HG03060 (cell line): ENCODE results near the gene GOLGA6L7.
"Not testable (repeated sequence)": the region's sequence is repeated elsewhere in the genome, so short reads cannot be mapped to it uniquely, and the experiment has no call there.

Experiments
- ATAC-seq: cut with Tn5 transposase; IDR thresholded peaks from one replicate; pipeline ENCODE4 v1.9.1; 2021; ENCODE audit warnings: low read depth, moderate number of reproducible peaks; ENCODE audit not compliant: unreplicated experiment

GOLGA6L7 gene

DNA sequence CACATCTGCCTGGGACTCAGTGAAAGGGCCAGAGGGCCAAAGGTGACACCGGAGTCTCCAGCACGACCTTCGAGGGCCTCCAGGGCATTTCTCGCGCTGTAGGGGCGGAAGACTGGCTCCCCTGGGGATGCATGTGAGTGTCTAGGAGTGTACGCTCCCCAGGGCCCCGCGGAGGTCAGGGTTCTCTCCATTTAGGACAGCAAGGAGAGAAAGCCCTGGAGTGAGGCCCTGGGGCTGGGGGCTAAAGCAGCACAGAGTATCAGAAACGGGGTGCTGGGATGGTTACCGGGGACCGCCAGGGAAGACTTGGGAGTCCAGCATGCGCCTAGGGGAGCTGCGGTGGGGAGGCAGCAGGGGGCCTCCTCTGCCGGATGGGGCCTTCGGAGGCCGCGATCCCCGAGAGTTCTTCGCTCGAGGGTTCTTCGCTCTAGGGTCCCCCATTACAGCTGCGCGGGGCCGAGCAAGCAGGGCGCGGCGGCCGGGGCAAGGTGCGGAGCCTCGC lies 36.7 kb upstream of the GOLGA6L7 start:
- ATAC-seq = no peak

DNA sequence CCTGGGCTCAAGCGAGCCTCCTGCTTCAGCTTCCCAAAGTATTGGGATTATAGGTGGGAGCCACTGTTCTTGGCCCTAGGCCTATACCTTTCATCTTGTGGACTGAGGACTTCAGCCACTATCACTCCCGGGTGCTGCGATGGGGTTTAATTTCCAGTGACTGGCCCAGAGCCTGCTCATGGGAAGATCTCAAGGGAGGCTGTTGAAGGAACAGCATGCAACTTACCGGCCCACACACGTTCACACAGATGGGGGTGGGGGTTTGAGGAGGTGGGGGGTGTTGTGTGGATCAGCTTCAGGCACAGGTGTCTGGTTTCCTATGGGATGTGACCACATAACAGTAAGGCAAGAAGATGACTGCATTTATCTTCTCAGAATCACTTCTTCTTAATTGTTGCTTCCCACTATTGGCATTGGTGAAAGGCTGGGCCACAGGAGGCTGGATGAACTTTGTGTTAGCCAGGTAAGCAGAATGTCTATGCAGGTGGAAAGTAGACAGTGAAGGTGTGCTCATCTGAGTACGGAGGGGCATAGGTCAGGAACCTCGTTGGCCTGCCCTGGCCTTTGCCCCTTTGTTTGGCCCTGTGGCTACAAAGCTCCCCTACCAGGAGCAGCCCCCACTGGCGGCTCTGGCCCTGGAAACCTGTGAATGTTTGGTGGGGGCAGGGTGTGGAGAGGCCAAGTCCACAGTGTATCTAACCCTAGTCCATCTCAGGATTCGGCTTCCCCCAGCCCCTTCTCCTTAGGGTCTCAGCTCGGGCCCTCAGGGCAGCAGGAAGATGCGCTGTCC lies 35.9 kb upstream of the GOLGA6L7 start:
- no peak for ATAC-seq

- no peak for ATAC-seq
Observed at GRCh38 chr15:28881600-28881999, 33.2 kb upstream of the GOLGA6L7 start.

- ATAC-seq = no peak
Observed at GRCh38 chr15:28881170-28881569, 32.7 kb upstream of the GOLGA6L7 start.

- no peak for ATAC-seq
Observed at GRCh38 chr15:28880680-28881079, 32.2 kb upstream of the GOLGA6L7 start.

DNA sequence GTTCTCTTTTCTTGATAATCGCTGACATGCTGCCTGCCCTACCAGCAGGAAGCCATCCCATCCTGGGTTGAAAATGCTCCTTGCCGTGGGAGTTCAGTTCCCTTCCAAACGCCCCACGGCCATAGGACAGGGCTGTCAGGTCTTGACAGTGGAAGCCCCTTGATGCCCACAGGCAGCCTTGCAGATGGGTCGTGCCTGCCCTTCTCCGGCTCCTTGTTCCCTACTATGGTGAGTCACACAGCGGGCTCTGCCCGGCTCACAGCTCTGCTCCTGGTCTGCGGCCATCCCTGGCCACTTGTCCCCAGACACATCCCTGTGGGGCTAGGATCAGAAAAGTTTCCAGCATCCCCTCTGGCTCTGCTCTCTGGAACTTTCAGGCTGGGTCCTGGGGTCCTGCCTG lies 31.1 kb upstream of the GOLGA6L7 start:
- ATAC-seq = no peak

DNA sequence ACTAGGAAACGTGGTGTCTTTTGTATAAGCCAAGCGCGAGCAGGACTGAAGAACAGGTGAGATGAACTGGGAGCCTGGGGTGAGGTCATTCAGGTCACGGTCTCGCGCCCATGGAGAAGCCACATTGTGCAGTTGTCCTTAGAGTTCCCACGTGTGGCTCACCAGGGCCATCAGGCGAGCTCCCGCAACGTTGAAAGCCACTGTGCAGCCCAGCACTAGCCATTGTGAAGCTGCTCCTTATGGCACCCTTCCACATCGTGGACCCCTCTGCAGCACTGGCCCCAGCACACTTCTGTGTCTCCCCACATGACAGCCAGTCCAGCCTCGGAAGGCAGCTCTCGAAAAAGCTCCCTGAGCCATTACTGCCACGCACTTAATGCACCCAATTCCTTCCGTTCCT lies 29.8 kb upstream of the GOLGA6L7 start:
- ATAC-seq = no peak

DNA sequence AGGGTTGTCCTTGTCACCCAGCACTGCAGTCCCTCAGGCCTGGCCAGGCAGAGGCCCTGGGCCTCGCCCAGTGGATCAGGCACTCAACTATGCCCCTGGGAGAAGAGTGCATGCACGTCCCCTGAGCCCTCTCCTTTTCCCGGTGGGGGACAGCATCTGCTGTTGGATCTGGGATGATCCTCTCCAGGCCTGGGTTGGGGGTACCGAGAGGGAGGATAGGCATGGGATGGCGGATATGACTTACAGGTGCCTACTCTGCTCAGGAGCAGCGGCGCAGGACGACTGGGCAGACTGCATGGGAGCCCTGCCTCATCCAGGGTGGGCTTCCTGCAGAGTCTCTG lies 28.4 kb upstream of the GOLGA6L7 start:
- ATAC-seq = no peak

GRCh38 chr15:28876131-28876844 lies 27.8 kb upstream of the GOLGA6L7 start:
- no peak for ATAC-seq

- ATAC-seq = no peak
Observed at GRCh38 chr15:28875461-28876000, 27.1 kb upstream of the GOLGA6L7 start.

DNA sequence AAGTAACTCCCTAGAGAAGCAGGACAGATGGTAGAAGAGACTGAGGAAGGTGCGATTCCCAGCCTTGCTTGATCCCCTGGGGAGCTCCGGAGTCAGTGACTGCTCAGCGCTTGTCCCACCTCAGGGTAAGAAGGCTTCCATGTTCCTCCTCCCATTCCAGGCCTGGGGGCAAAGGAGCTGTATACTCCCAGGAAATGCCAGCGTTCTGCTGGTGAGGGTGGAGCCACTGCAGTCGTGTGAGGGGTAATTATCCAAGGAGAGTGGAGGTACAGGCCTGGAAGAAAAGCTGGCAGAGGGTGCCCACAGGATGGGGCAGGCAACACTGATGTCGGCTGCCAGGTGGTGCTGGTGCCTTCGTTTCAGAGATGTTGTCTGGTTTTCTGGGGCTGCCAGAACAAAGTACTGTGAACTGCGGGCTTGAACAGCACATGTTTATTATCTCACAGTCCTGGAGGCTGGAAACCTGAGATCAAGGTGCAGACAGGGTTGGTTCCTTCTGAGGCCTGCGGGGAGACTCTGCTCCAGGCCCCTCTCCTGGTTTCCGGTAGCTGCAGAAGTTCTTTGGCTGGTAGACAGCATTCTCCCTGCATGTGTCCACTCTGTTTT lies 25.2 kb upstream of the GOLGA6L7 start:
- no peak for ATAC-seq

DNA sequence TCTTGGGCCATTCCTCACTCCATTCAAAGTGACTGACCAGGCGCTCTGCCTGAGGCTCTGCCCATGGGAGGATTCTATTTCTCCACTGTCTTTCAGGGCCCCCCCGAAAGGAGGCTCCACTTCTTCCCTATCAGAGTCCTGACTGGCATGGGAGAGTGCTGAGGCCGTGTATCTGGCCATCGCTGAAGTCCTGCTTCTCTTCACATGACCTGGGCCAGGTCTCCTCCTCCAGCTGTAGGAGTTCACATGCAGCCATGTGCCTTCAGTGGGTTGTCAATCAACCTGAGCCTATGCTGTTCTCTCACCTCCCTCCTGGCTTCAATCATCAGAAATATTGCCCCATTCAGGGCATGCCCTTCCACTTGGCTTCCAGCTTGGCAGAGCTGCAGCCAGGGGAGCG lies 24.6 kb upstream of the GOLGA6L7 start:
- ATAC-seq = no peak

- no peak for ATAC-seq
Observed at GRCh38 chr15:28871168-28871567, 22.7 kb upstream of the GOLGA6L7 start.

DNA sequence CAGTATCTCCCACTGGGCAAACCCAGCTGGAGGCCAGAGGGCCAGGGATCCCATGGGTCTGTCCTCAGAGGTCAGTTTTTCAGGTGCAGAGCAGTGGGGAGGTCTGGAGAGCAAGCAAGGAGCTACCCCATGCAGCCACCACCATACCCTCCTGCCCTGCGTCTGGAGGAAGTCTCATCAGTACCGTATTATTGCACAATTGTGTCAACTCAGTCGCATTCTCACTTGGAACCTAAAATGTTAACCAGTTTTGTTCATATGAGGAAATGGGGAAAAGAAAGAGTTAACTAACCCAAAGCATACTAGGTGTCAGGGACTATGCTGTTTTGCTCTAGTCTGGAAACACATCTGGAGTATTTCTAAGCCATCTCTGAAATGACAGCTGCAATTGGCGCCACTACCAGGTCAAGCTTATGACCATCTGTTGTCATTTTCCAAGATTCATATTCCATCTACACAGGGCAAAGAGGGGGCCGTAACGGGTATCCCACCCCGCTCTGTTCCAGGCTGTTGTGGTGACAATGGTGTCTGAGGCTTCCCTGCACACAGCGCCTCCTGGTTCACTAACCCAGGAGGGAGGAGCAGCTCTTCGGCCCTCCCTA lies 20.4 kb upstream of the GOLGA6L7 start:
- ATAC-seq = no peak

DNA sequence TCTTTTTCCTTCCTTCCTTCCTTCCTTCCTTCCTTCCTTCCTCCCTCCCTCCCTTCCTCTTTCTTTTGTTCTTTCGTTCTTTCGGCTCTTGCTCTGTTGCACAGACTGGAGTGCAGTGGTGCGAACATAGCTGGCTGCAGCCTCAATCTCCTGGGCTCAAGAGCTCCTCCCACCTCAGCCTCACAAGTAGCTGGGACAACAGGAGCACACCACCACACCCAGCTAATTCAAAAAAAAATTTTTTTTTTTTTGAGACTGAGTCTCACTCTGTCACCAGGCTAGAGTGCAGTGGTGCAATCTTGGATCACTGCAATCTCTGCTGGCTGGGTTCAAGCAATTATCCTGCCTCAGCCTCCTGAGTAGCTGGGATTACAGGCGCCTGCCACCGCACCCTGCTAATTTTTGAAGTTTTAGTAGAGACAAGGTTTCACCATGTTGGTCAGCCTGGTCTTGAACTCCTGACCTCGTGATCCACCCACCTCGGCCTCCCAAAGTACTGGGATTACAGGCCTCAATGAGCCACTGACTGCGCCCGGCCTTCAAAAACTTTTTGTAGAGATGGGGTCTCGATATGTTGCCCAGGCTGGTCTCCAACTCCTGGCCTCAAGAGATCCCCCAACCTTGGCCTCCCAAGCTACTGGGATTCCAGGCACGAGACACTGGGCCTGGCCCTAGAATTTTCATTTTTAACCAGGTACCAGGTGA lies 13.3 kb upstream of the GOLGA6L7 start:
- ATAC-seq = not testable (repeated sequence)

- no peak for ATAC-seq
Observed at GRCh38 chr15:28861031-28861534, 12.6 kb upstream of the GOLGA6L7 start.

DNA sequence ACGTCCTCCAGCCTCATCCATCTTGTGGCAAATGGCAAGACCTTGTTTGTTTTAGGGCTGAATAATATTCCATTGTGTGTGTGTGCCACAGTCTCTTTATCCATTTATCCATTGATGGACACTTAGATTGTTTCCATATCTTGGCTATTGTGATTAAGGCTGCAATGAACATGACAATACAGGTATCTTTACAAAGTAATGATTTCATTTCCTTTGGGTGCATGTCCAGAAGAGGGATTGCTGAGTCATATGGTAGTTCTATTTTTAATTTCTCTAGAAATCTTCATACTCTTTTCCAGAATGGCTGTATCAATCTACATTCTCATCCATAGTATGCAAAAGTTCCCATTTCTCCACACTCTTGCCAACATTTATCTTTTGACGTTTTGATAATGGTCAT lies 6.1 kb upstream of the GOLGA6L7 start:
- not testable (repeated sequence) for ATAC-seq

GRCh38 chr15:28853654-28854053 lies 5.2 kb upstream of the GOLGA6L7 start:
- ATAC-seq = not testable (repeated sequence)

GRCh38 chr15:28849766-28850165 lies 1.3 kb upstream of the GOLGA6L7 start:
- ATAC-seq = not testable (repeated sequence)

DNA sequence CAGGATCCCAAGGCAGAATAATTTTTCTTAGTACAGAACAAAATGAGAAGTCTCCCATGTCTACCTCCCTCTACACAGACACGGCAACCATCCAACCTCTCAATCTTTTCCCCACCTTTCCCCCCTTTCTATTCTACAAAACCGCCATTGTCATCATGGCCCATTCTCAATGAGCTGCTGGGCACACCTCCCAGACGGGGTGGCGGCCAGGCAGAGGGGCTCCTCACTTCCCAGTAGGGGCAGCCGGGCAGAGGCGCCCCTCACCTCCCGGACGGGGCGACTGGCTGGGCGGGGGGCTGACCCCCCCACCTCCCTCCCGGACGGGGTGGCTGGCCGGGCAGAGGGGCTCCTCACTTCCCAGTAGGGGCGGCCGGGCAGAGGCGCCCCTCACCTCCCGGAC lies 827 bp upstream of the GOLGA6L7 start:
- not testable (repeated sequence) for ATAC-seq
